H9 (cell line): ENCODE results near the gene NDUFC2. TPM values are rescaled to one million over a fixed set of nuclear protein-coding genes. Genes with fewer than 3 reads are reported as not detected.

Source experiments
- DNase-seq: peaks from one replicate; pipeline ENCODE4 v3.0.0-alpha.2; 2017
- H2AFZ ChIP-seq: one replicate; pipeline ENCODE4 v1.6.1; 2013; ENCODE audit warnings: mild to moderate bottlenecking, low read length, control low read depth, moderate library complexity
- H2AK5ac ChIP-seq: 2 replicates; pipeline ENCODE4 v1.6.1; 2013; ENCODE audit warnings: low read length, control low read depth, mixed read lengths; ENCODE audit not compliant: insufficient read length
- H2BK120ac ChIP-seq: one replicate; pipeline ENCODE4 v1.6.1; 2013; ENCODE audit warnings: low read depth, mild to moderate bottlenecking, low read length, control low read depth, inconsistent platforms; ENCODE audit not compliant: poor library complexity, severe bottlenecking
- H2BK12ac ChIP-seq: 2 replicates; pipeline ENCODE4 v1.6.1; 2013; ENCODE audit warnings: low read length, control low read depth, mixed read lengths, low read depth; ENCODE audit not compliant: insufficient read length
- H2BK15ac ChIP-seq: 2 replicates; pipeline ENCODE4 v1.6.1; 2013; ENCODE audit warnings: low read depth, low read length, control low read depth
- H2BK20ac ChIP-seq: one replicate; pipeline ENCODE4 v1.6.1; 2013; ENCODE audit warnings: low read depth, mild to moderate bottlenecking, low read length, control low read depth, inconsistent platforms; ENCODE audit not compliant: poor library complexity, severe bottlenecking
- H2BK5ac ChIP-seq: 2 replicates; pipeline ENCODE4 v1.6.1; 2013; ENCODE audit warnings: low read length, control low read depth, mixed read lengths; ENCODE audit not compliant: insufficient read length
- H3K14ac ChIP-seq: 2 replicates; pipeline ENCODE4 v1.6.1; 2013; ENCODE audit warnings: low read length, control low read depth; ENCODE audit not compliant: insufficient read depth
- H3K18ac ChIP-seq: 2 replicates; pipeline ENCODE4 v1.6.1; 2013; ENCODE audit warnings: low read depth, mild to moderate bottlenecking, mixed read lengths, low read length, control low read depth; ENCODE audit not compliant: insufficient read length
- H3K23ac ChIP-seq: 2 replicates; pipeline ENCODE4 v1.6.1; 2013; ENCODE audit warnings: low read length, control low read depth, mixed read lengths, low read depth; ENCODE audit not compliant: insufficient read length
- H3K23me2 ChIP-seq: 2 replicates; pipeline ENCODE4 v1.6.1; 2013; ENCODE audit warnings: low read depth, mild to moderate bottlenecking, mixed read lengths, low read length, control low read depth; ENCODE audit not compliant: insufficient read length, poor library complexity, severe bottlenecking
- H3K27ac ChIP-seq: 2 replicates; pipeline ENCODE4 v1.5.1; 2013; ENCODE audit warnings: low read length, control low read depth, mixed read lengths, low read depth; ENCODE audit not compliant: insufficient read length
- H3K27me3 ChIP-seq: 2 replicates; pipeline ENCODE4 v1.6.1; 2013; ENCODE audit warnings: low read length, control low read depth, inconsistent platforms; ENCODE audit not compliant: insufficient read depth
- H3K4ac ChIP-seq: 2 replicates; pipeline ENCODE4 v1.6.1; 2013; ENCODE audit warnings: low read depth, mild to moderate bottlenecking, control low read depth, inconsistent platforms, low read length, moderate library complexity
- H3K4me1 ChIP-seq: 2 replicates; pipeline ENCODE4 v1.6.1; 2013; ENCODE audit warnings: low read length, control low read depth, inconsistent platforms; ENCODE audit not compliant: insufficient read depth
- H3K4me2 ChIP-seq: 2 replicates; pipeline ENCODE4 v1.6.1; 2013; ENCODE audit warnings: low read length, control low read depth, mixed read lengths; ENCODE audit not compliant: insufficient read length, insufficient read depth
- H3K56ac ChIP-seq: 2 replicates; pipeline ENCODE4 v1.6.1; 2013; ENCODE audit warnings: low read depth, mild to moderate bottlenecking, mixed read lengths, low read length, control low read depth; ENCODE audit not compliant: insufficient read length
- H3K79me1 ChIP-seq: 2 replicates; pipeline ENCODE4 v1.6.1; 2013; ENCODE audit warnings: low read depth, mild to moderate bottlenecking, moderate library complexity, low read length, control low read depth, inconsistent platforms; ENCODE audit not compliant: insufficient read depth, poor library complexity, severe bottlenecking
- H3K79me2 ChIP-seq: 2 replicates; pipeline ENCODE4 v1.6.1; 2013; ENCODE audit warnings: low read length, control low read depth, inconsistent platforms; ENCODE audit not compliant: insufficient read depth
- H3K9ac ChIP-seq: 2 replicates; pipeline ENCODE4 v1.6.1; 2013; ENCODE audit warnings: low read length, control low read depth, mixed read lengths; ENCODE audit not compliant: insufficient read length; ENCODE audit errors: extremely low read depth
- H3K9me3 ChIP-seq: one replicate; pipeline ENCODE4 v1.6.1; 2013; ENCODE audit warnings: low read depth, low read length, inconsistent platforms; ENCODE audit not compliant: control insufficient read depth
- H3T11ph ChIP-seq: one replicate; pipeline ENCODE4 v1.6.1; 2013; ENCODE audit warnings: mild to moderate bottlenecking, low read length, control low read depth, inconsistent platforms
- H4K20me1 ChIP-seq: one replicate; pipeline ENCODE4 v1.6.1; 2013; ENCODE audit not compliant: control insufficient read depth, insufficient read length, insufficient read depth
- H4K5ac ChIP-seq: 2 replicates; pipeline ENCODE4 v1.6.1; 2013; ENCODE audit warnings: low read depth, mild to moderate bottlenecking, mixed read lengths, low read length, control low read depth; ENCODE audit not compliant: insufficient read length
- H4K8ac ChIP-seq: replicated peaks from 2 replicates; pipeline ENCODE4 v1.6.1; 2013; ENCODE audit warnings: low read length, control low read depth, mixed read lengths, low read depth; ENCODE audit not compliant: insufficient read length
- H4K91ac ChIP-seq: 2 replicates; pipeline ENCODE4 v1.6.1; 2013; ENCODE audit warnings: low read depth, mild to moderate bottlenecking, moderate library complexity, mixed read lengths, low read length, control low read depth; ENCODE audit not compliant: insufficient read length
- H3K27ac Mint-ChIP-seq, 3 experiments: 2 replicates in 2 of 3; 3 replicates in 1 of 3; pipeline ENCODE4 v1.8.0; 2020 to 2021; ENCODE audit warnings: mixed read lengths in 3 of 3, mild to moderate bottlenecking in 1 of 3, moderate library complexity in 1 of 3
- H3K27me3 Mint-ChIP-seq: 2 replicates; pipeline ENCODE4 v1.8.0; 2021; ENCODE audit warnings: low read depth, mild to moderate bottlenecking, moderate library complexity, mixed read lengths
- H3K36me3 Mint-ChIP-seq, 3 experiments: 2 replicates in 2 of 3; 3 replicates in 1 of 3; pipeline ENCODE4 v1.8.0; 2020 to 2021; ENCODE audit warnings: low read depth in 3 of 3, mixed read lengths in 3 of 3; ENCODE audit not compliant: insufficient read depth in 1 of 3
- H3K4me1 Mint-ChIP-seq, 2 experiments: 2 replicates each; pipeline ENCODE4 v1.8.0; 2020; ENCODE audit warnings: mixed read lengths in 2 of 2
- H3K4me3 Mint-ChIP-seq, 2 experiments: 2 replicates in 1 of 2; 3 replicates in 1 of 2; pipeline ENCODE4 v1.8.0; 2020 to 2021; ENCODE audit warnings: mild to moderate bottlenecking in 2 of 2, mixed read lengths in 2 of 2, moderate library complexity in 1 of 2
- H3K9me3 Mint-ChIP-seq, 2 experiments: 2 replicates in 1 of 2; 3 replicates in 1 of 2; pipeline ENCODE4 v1.8.0; 2020; ENCODE audit warnings: mild to moderate bottlenecking in 2 of 2, mixed read lengths in 2 of 2, moderate library complexity in 1 of 2
- WGBS: extraction: QIAGEN DNeasy Blood & Tissue Kit; methylation state at CpG from one replicate; pipeline ENCODE4 v1.1.7; 2013; ENCODE audit warnings: missing lambda C conversion rate, low lambda C conversion rate, mixed read lengths; ENCODE audit not compliant: insufficient read length; ENCODE audit errors: extremely low coverage; 5-methylcytosine and 5-hydroxymethylcytosine counted together
- total RNA-seq: library from RNA; stranded (reverse); gene quantifications from 2 replicates; pipeline ENCODE4 v1.2.1, GENCODE V29; 2021
- TF ChIP-seq, protein P1 (sequence below): fragments of 200-600 bp; sonication (generic); conservative IDR thresholded peaks from 3 replicates; pipeline ENCODE4 v1.8.0; 2021; ENCODE audit warnings: antibody characterized with exemption, mild to moderate bottlenecking

NDUFC2 gene
- total RNA-seq, 1 experiment from 2014 or later: 247 TPM

GRCh38 chr11:78109081-78110015 lies 29.7 kb upstream of the NDUFC2 start:
- DNase-seq: no peak
- H2BK12ac ChIP-seq: no peak overlapping the region
- H3K23ac ChIP-seq: no peak overlapping the region
- H2BK5ac ChIP-seq: no peak overlapping the region
- no peaks in the 10 kb centered on the region for H3K9me3 Mint-ChIP-seq
- no CpG with 5 or more reads among the region's 3 CpGs for WGBS
- H3K4me2 ChIP-seq: no peak overlapping the region
- H3K18ac ChIP-seq: no peak overlapping the region
- H3K14ac ChIP-seq: no peak overlapping the region
- H3K27ac ChIP-seq: no peak overlapping the region
- no peaks in the 10 kb centered on the region for H3K9me3 ChIP-seq
- H3K36me3 Mint-ChIP-seq: peaks cover 12 to 66% (median 45%) of the 10 kb centered on the region in 3 experiments; a peak in 5 of 7 replicates
- H3K23me2 ChIP-seq: no peaks in the 10 kb centered on the region
- no peak overlapping the region for H4K8ac ChIP-seq
- H4K91ac ChIP-seq: no peak overlapping the region
- H4K20me1 ChIP-seq: no peaks in the 10 kb centered on the region
- TF ChIP-seq, protein P1, sequence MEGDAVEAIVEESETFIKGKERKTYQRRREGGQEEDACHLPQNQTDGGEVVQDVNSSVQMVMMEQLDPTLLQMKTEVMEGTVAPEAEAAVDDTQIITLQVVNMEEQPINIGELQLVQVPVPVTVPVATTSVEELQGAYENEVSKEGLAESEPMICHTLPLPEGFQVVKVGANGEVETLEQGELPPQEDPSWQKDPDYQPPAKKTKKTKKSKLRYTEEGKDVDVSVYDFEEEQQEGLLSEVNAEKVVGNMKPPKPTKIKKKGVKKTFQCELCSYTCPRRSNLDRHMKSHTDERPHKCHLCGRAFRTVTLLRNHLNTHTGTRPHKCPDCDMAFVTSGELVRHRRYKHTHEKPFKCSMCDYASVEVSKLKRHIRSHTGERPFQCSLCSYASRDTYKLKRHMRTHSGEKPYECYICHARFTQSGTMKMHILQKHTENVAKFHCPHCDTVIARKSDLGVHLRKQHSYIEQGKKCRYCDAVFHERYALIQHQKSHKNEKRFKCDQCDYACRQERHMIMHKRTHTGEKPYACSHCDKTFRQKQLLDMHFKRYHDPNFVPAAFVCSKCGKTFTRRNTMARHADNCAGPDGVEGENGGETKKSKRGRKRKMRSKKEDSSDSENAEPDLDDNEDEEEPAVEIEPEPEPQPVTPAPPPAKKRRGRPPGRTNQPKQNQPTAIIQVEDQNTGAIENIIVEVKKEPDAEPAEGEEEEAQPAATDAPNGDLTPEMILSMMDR: no peak
- H3K79me2 ChIP-seq: no peaks in the 10 kb centered on the region
- H3T11ph ChIP-seq: no peak overlapping the region
- no peak overlapping the region for H2AFZ ChIP-seq
- no peaks in the 10 kb centered on the region for H3K27me3 Mint-ChIP-seq
- H3K56ac ChIP-seq: no peak overlapping the region
- H4K5ac ChIP-seq: no peak overlapping the region
- no peak overlapping the region for H2BK120ac ChIP-seq
- H3K4me1 ChIP-seq: no peaks in the 10 kb centered on the region
- no peak overlapping the region for H2BK15ac ChIP-seq
- H3K4ac ChIP-seq: no peak overlapping the region
- no peaks in the 10 kb centered on the region for H3K79me1 ChIP-seq
- H3K4me3 Mint-ChIP-seq: no peak overlapping the region
- H3K4me1 Mint-ChIP-seq: no peaks in the 10 kb centered on the region
- no peak overlapping the region for H2BK20ac ChIP-seq
- no peak overlapping the region for H2AK5ac ChIP-seq
- peak overlapping the region in 1 of 3 experiments; percentile 37; a peak in 1 of 7 replicates for H3K27ac Mint-ChIP-seq
- no peaks in the 10 kb centered on the region for H3K27me3 ChIP-seq
- H3K9ac ChIP-seq: no peak overlapping the region
